Right lobe of liver (tissue), 6 donors: ENCODE measurements around the gene SEZ6L. TPM values are rescaled to one million over a fixed set of nuclear protein-coding genes. Genes with fewer than 3 reads are reported as not detected.

Source experiments
- ATAC-seq, 4 donors: fragments of 200-7000 bp; cut with Tn5 transposase; one replicate each; pipeline ENCODE4 v1.9.1; 2020; ENCODE audit warnings: mild to moderate bottlenecking in 4 of 4, moderate library complexity in 4 of 4
- DNase-seq, 3 donors: peaks; one replicate each; pipeline ENCODE4 v3.0.0-alpha.2; 2020
- H3K27ac ChIP-seq, 3 donors: fragments of 200-600 bp; one replicate each; pipeline ENCODE4 v1.8.0; 2022
- H3K27me3 ChIP-seq, 2 donors: fragments of 200-600 bp; one replicate each; pipeline ENCODE4 v1.8.0; 2022
- H3K36me3 ChIP-seq, 4 donors: fragments of 200-600 bp; sonication (generic) in 1 of 4; one replicate each; pipeline versions ENCODE4 v1.5.1 to v1.8.0; 2017 to 2022; ENCODE audit warnings: control low read depth in 1 of 4
- H3K4me1 ChIP-seq, 4 donors: fragments of 200-600 bp; sonication (generic) in 1 of 4; one replicate each; pipeline versions ENCODE4 v1.5.1 to v1.8.0; 2017 to 2022; ENCODE audit warnings: control low read depth in 1 of 4
- H3K4me3 ChIP-seq, 3 donors: fragments of 200-600 bp; one replicate each; pipeline ENCODE4 v1.8.0; 2022
- H3K9me3 ChIP-seq, 4 donors: fragments of 200-600 bp; sonication (generic) in 1 of 4; one replicate each; pipeline versions ENCODE4 v1.5.1 to v1.8.0; 2017 to 2022; ENCODE audit warnings: control low read depth in 1 of 4
- CTCF ChIP-seq, 4 donors: fragments of 200-600 bp in 3 of 4; fragments of 450-650 bp in 1 of 4; IDR thresholded peaks; one replicate each; pipeline versions ENCODE4 v1.5.1 to v1.8.0; 2016 to 2022; ENCODE audit warnings: antibody characterized with exemption in 4 of 4, mild to moderate bottlenecking in 2 of 4
- POLR2A ChIP-seq: fragments of 450-650 bp; IDR thresholded peaks from one replicate; pipeline ENCODE4 v1.6.1; 2017; ENCODE audit warnings: antibody characterized with exemption, mild to moderate bottlenecking
- WGBS: methylation state at CpG from one replicate; pipeline ENCODE4 v1.1.6; 2018; ENCODE audit warnings: low coverage, low lambda C conversion rate; ENCODE audit not compliant: insufficient coverage; ENCODE audit errors: missing lambda C conversion rate; 5-methylcytosine and 5-hydroxymethylcytosine counted together
- intact Hi-C, 2 donors: fragments of 100-400 bp; cut with DNase I; formaldehyde crosslinking; loops; one replicate each; pipeline versions ENCODE4 v1.11.2 to v1.14.1; 2022
- total RNA-seq, 6 experiments: library from RNA; depleted of rRNA in 2 of 6; stranded (reverse); fragments of >200 nt in 2 of 6; fragmentation: NEBNext Ultra II Directional in 3 of 6; extraction: Animal tissue kit (Norgen Biotek cat#: 25700) in 3 of 6; gene quantifications; one replicate each; pipeline versions ENCODE4 v1.1.0 to v1.2.4, GENCODE V29; 2016 to 2023
- donor health status: DM: no; HTN: yes; CAD: no.
- donor health status: DM: no; HTN: no; CAD: no.
- donor health status: DM: no; HTN: no; CAD: no.
- donor health status: DM: no; HTN: yes; CAD: no.
- donor health status: DM: no; HTN: yes; CAD: no.

Gene SEZ6L
- total RNA-seq, 6 experiments from 2014 or later: 0.13 TPM; not detected in 5

GRCh38 chr22:26314171-26314570, 144.9 kb downstream of the SEZ6L start:
- Histone ChIP-seq H3K4me1 (no peaks in the 10 kb centered on the region), H3K27me3 (no peaks in the 10 kb centered on the region), H3K9me3 (no peaks in the 10 kb centered on the region), H3K4me3 (no peak overlapping the region), H3K36me3 (no peaks in the 10 kb centered on the region), H3K27ac (no peak overlapping the region)
- intact Hi-C loops: no loop called here
- DNase-seq: no peak
- no peak for ATAC-seq
- TF ChIP-seq POLR2A: no peak
- TF ChIP-seq CTCF (IDR thresholded peaks at IDR 0.05): no peak
- WGBS: 65% methylated on average over 2 of the region's 2 CpGs

- ATAC-seq (no peak), DNase-seq (no peak)
- intact Hi-C loops: no loop called here
- 44% methylated on average over 4 of the region's 6 CpGs for WGBS
- Histone ChIP-seq H3K27me3 (no peaks in the 10 kb centered on the region), H3K36me3 (no peaks in the 10 kb centered on the region), H3K27ac (no peak overlapping the region), H3K4me3 (no peak overlapping the region), H3K9me3 (no peaks in the 10 kb centered on the region), H3K4me1 (no peaks in the 10 kb centered on the region)
- TF ChIP-seq POLR2A (no peak), CTCF (IDR thresholded peaks at IDR 0.05) (no peak)
These were observed 145.4 kb downstream of the SEZ6L start for GRCh38 chr22:26314656-26315055.

- no peaks in the 10 kb centered on the region for H3K27me3 ChIP-seq
- no peak overlapping the region for H3K4me3 ChIP-seq
- no peaks in the 10 kb centered on the region for H3K4me1 ChIP-seq
- no peak overlapping the region for H3K27ac ChIP-seq
- no peak for TF ChIP-seq POLR2A
- TF ChIP-seq CTCF (IDR thresholded peaks at IDR 0.05): no peak
- no peaks in the 10 kb centered on the region for H3K36me3 ChIP-seq
- DNase-seq (no peak), ATAC-seq (no peak)
- intact Hi-C loops: no loop called here
- no peaks in the 10 kb centered on the region for H3K9me3 ChIP-seq
- 51% methylated on average over 2 of the region's 2 CpGs for WGBS
These were observed 147.5 kb downstream of the SEZ6L start for GRCh38 chr22:26316732-26317285.

GRCh38 chr22:26318975-26319374, 149.7 kb downstream of the SEZ6L start:
- intact Hi-C loops: no loop called here
- TF ChIP-seq CTCF (IDR thresholded peaks at IDR 0.05): no peak
- no peak for TF ChIP-seq POLR2A
- Histone ChIP-seq H3K27ac (no peak overlapping the region), H3K4me3 (no peak overlapping the region), H3K4me1 (no peaks in the 10 kb centered on the region), H3K27me3 (no peaks in the 10 kb centered on the region), H3K9me3 (no peaks in the 10 kb centered on the region), H3K36me3 (no peaks in the 10 kb centered on the region)
- WGBS: 28% methylated on average over 5 of the region's 6 CpGs
- ATAC-seq (no peak), DNase-seq (no peak)

- Histone ChIP-seq H3K4me1 (no peaks in the 10 kb centered on the region), H3K36me3 (no peaks in the 10 kb centered on the region), H3K9me3 (no peaks in the 10 kb centered on the region), H3K4me3 (no peak overlapping the region), H3K27me3 (no peaks in the 10 kb centered on the region), H3K27ac (no peak overlapping the region)
- WGBS: 26% methylated on average over 3 of the region's 5 CpGs
- no peak for DNase-seq
- intact Hi-C loops: no loop called here
- no peak for ATAC-seq
- TF ChIP-seq CTCF (IDR thresholded peaks at IDR 0.05) (no peak), POLR2A (no peak)
These were observed 151.2 kb downstream of the SEZ6L start for GRCh38 chr22:26320447-26320846.
